Peyer's patch (tissue), 4 donors: ENCODE measurements around the gene FRMD5.

Experiments
- POLR2A ChIP-seq, 2 donors: fragments of 450-650 bp; IDR thresholded peaks; one replicate each; pipeline ENCODE4 v1.5.1; 2017; ENCODE audit warnings: antibody characterized with exemption in 2 of 2, mild to moderate bottlenecking in 2 of 2, moderate library complexity in 2 of 2
- TF ChIP-seq, protein P1 (sequence below), 6 experiments: fragments of 450-650 bp in 4 of 6; fragments of 200-600 bp in 2 of 6; sonication (generic) in 1 of 6; IDR thresholded peaks; one replicate each; pipeline ENCODE4 v1.5.1; 2017 to 2019; ENCODE audit warnings: antibody characterized with exemption in 6 of 6, mild to moderate bottlenecking in 3 of 6, moderate library complexity in 1 of 6

DNA sequence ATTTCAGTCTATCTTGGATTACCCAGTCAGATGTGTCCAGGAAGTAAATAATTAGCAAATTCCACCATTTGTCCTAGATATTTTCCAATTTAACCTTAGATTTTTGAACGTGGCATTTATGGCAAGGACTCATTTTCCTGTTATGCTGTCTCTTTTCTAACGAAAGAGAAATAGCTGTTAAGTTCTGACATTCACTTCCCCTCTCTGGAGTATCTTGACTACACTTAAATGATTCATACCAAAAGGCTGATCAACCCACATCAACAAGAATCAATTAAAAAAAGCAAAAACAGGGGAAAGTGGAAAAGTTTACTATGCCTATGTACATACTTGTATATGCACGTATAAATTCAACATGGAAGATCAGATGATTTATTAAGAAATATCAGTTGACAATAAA lies 149.9 kb downstream of the FRMD5 start:
- TF ChIP-seq, protein P1, sequence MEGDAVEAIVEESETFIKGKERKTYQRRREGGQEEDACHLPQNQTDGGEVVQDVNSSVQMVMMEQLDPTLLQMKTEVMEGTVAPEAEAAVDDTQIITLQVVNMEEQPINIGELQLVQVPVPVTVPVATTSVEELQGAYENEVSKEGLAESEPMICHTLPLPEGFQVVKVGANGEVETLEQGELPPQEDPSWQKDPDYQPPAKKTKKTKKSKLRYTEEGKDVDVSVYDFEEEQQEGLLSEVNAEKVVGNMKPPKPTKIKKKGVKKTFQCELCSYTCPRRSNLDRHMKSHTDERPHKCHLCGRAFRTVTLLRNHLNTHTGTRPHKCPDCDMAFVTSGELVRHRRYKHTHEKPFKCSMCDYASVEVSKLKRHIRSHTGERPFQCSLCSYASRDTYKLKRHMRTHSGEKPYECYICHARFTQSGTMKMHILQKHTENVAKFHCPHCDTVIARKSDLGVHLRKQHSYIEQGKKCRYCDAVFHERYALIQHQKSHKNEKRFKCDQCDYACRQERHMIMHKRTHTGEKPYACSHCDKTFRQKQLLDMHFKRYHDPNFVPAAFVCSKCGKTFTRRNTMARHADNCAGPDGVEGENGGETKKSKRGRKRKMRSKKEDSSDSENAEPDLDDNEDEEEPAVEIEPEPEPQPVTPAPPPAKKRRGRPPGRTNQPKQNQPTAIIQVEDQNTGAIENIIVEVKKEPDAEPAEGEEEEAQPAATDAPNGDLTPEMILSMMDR (IDR thresholded peaks at IDR 0.05): no peak
- no peak for TF ChIP-seq POLR2A (IDR thresholded peaks at IDR 0.05)
